ENCODE results near the gene KCNH2. TPM values are rescaled to one million over a fixed set of nuclear protein-coding genes. Genes with fewer than 3 reads are reported as not detected.

KCNH2 gene
- total RNA-seq, 1 experiment from 2014 or later: 0.84 TPM

DNA sequence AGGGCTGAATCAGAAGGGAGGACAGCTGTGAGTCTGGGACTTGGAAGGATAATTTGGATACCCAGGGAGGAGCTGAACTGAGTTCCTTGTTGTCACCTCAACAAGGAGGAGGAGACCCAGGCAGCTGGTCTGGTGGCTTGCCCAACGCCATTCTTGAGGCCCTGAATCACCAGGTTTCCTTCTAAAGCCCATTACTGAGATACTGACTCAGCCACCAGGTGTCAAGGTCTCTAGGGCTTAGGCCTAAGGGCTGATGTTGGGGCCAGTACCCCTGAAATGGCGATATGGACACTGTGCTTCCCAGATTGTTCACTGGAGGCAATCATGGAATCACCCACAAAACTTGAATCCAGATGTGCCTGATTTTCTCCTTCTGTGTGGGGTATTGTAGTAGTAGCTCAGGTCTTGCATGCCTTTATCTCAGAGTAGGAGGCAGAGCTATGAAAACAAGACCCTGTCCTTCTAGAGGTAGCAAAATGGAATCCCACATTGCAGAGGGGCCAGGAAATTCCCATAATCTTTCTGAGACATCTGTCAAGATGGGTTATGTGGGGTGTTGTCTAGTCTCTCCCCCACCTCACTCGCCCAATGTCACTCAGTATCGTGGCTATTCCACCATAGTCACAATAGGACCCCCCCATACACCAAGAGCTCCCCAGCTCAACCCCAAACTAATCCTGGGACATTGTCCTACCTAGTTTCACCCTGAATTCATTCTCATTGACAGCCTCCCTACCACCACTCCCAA is 48.0 kb upstream of the KCNH2 start:
- peaks cover 20% of the 10 kb centered on the region for H3K79me2 ChIP-seq (ENCODE audit: low read length)
- no peak overlapping the region for H3K9ac ChIP-seq (ENCODE audit: low read length)
- H3K27ac ChIP-seq (ENCODE audit: low read length): peak overlapping the region; percentile 44; the same call in 1 of the 2 replicates
- no peak overlapping the region for H2AFZ ChIP-seq (ENCODE audit: low read length)
- H3K9me2 ChIP-seq (replicated peaks; ENCODE audit: low read length): no peaks in the 10 kb centered on the region
- H3K4me1 ChIP-seq (ENCODE audit: insufficient read depth, low read length): peaks cover 44% of the 10 kb centered on the region
- no peaks in the 10 kb centered on the region for H3K36me3 ChIP-seq (ENCODE audit: low read depth, low read length)
- H3F3A ChIP-seq (ENCODE audit: low read length, unreplicated experiment): no peaks in the 10 kb centered on the region
- H4K20me1 ChIP-seq (ENCODE audit: low read length): no peaks in the 10 kb centered on the region
- H3K9me3 ChIP-seq (ENCODE audit: low read length): no peaks in the 10 kb centered on the region
- no TSS peak for BruUV-seq (replicated peaks)
- ChIA-PET POLR2A (ENCODE audit: unreplicated experiment) (no interaction called here), CTCF (no interaction called here)
- H3K4me2 ChIP-seq (ENCODE audit: low read length): 0 out of 2 replicates have a peak overlapping the region, but pooled peaks have one; percentile 7
- DNase-seq (peak; percentile 82), ATAC-seq (no peak)
- TF ChIP-seq EZH2phosphoT487 (IDR thresholded peaks at IDR 0.05; ENCODE audit: borderline replicate concordance, low read length) (no peak), EZH2 (IDR thresholded peaks at IDR 0.05; ENCODE audit: low read length, unreplicated experiment) (no peak)
- TF ChIP-seq, protein P1, sequence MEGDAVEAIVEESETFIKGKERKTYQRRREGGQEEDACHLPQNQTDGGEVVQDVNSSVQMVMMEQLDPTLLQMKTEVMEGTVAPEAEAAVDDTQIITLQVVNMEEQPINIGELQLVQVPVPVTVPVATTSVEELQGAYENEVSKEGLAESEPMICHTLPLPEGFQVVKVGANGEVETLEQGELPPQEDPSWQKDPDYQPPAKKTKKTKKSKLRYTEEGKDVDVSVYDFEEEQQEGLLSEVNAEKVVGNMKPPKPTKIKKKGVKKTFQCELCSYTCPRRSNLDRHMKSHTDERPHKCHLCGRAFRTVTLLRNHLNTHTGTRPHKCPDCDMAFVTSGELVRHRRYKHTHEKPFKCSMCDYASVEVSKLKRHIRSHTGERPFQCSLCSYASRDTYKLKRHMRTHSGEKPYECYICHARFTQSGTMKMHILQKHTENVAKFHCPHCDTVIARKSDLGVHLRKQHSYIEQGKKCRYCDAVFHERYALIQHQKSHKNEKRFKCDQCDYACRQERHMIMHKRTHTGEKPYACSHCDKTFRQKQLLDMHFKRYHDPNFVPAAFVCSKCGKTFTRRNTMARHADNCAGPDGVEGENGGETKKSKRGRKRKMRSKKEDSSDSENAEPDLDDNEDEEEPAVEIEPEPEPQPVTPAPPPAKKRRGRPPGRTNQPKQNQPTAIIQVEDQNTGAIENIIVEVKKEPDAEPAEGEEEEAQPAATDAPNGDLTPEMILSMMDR (conservative IDR thresholded peaks at IDR 0.05; ENCODE audit: low read depth, low read length): no peak
- intact Hi-C loops (cut with micrococcal nuclease): no loop called here
- H3K27me3 ChIP-seq (ENCODE audit: low read length): no peaks in the 10 kb centered on the region
- no peak overlapping the region for H3K4me3 ChIP-seq (ENCODE audit: low read length)

- POLR2A ChIA-PET (ENCODE audit: unreplicated experiment): interaction anchor here (0.6 kb wide), 1 partner anchor 9 kb away, joined by 3 read pairs; no protein-coding TSS in a partner anchor
Observed at GRCh38 chr7:151024435-151025056, 46.4 kb upstream of the KCNH2 start, which contains the start of gene ATG9B. Gene ATG9B (minus strand): TSS chr7:151024494. CDS start chr7:151024423, 71 bp downstream.

More at GRCh38 chr7:151024435-151025056, 46.4 kb upstream of the KCNH2 start, which contains the start of gene ATG9B:
- Histone ChIP-seq H3K9me3 (ENCODE audit: low read length) (no peaks in the 10 kb centered on the region), H3K79me2 (ENCODE audit: low read length) (peaks cover 9% of the 10 kb centered on the region), H3K4me1 (ENCODE audit: insufficient read depth, low read length) (peaks cover 42% of the 10 kb centered on the region), H3K27me3 (ENCODE audit: low read length) (no peaks in the 10 kb centered on the region), H3K9me2 (replicated peaks; ENCODE audit: low read length) (no peaks in the 10 kb centered on the region), H3K4me3 (ENCODE audit: low read length) (no peak within 1 kb of the TSS), H3K9ac (ENCODE audit: low read length) (no peak within 1 kb of the TSS), H3K27ac (ENCODE audit: low read length) (no peak within 1 kb of the TSS), H2AFZ (ENCODE audit: low read length) (no peak within 1 kb of the TSS), H3K4me2 (ENCODE audit: low read length) (peak within 1 kb of the TSS; percentile 9; the same call in 1 of the 2 replicates), H3F3A (ENCODE audit: low read length, unreplicated experiment) (no peaks in the 10 kb centered on the region), H3K36me3 (ENCODE audit: low read depth, low read length) (no peaks in the 10 kb centered on the region), H4K20me1 (ENCODE audit: low read length) (no peaks in the 10 kb centered on the region)
- CTCF ChIA-PET: interaction anchor here (0.6 to 0.7 kb wide), 3 partner anchors 11 to 1362 kb away, joined by 4 to 10 read pairs (median 9); no protein-coding TSS in a partner anchor
- DNase-seq: peak; percentile 71
- TF ChIP-seq EZH2phosphoT487 (IDR thresholded peaks at IDR 0.05; ENCODE audit: borderline replicate concordance, low read length): no peak
- TF ChIP-seq, protein P1 (conservative IDR thresholded peaks at IDR 0.05; ENCODE audit: low read depth, low read length): no peak
- no TSS peak for BruUV-seq (replicated peaks)
- ATAC-seq: peak; percentile 12; the same call in 1 of the 2 replicates
- intact Hi-C loops (cut with micrococcal nuclease): no loop called here
